ENCODE results near the gene SRC. TPM values are rescaled to one million over a fixed set of nuclear protein-coding genes. Genes with fewer than 3 reads are reported as not detected.
A peak's percentile ranks its signal among the peaks of the same experiment; 100 is the strongest.

Gene SRC
- total RNA-seq, 1 donor from 2014 or later: 128 TPM

- TF ChIP-seq CTCF (IDR thresholded peaks at IDR 0.05; ENCODE audit: unreplicated experiment): no peak
- Mint-ChIP-seq H3K9me3 (ENCODE audit: low read depth) (no peaks in the 10 kb centered on the region), H3K4me1 (ENCODE audit: low read depth) (peaks cover 11% of the 10 kb centered on the region), H3K36me3 (ENCODE audit: insufficient read depth) (peaks cover 20% of the 10 kb centered on the region), H3K27me3 (no peaks in the 10 kb centered on the region), H3K4me3 (ENCODE audit: low read depth) (no peak overlapping the region), H3K27ac (no peak overlapping the region)
- no peak for DNase-seq (ENCODE audit: low spot score, unreplicated experiment)
These were observed 7.4 kb downstream of the SRC start for GRCh38 chr20:37353285-37353849.

GRCh38 chr20:37354210-37355195 lies 8.6 kb downstream of the SRC start:
- H3K36me3 Mint-ChIP-seq (ENCODE audit: insufficient read depth): peaks cover 14% of the 10 kb centered on the region
- H3K27me3 Mint-ChIP-seq: no peaks in the 10 kb centered on the region
- TF ChIP-seq CTCF (IDR thresholded peaks at IDR 0.05; ENCODE audit: unreplicated experiment): no peak
- DNase-seq (ENCODE audit: low spot score, unreplicated experiment): no peak
- no peaks in the 10 kb centered on the region for H3K9me3 Mint-ChIP-seq (ENCODE audit: low read depth)
- H3K4me3 Mint-ChIP-seq (ENCODE audit: low read depth): no peak overlapping the region
- H3K27ac Mint-ChIP-seq: peak overlapping the region; percentile 81
- peaks cover 4% of the 10 kb centered on the region for H3K4me1 Mint-ChIP-seq (ENCODE audit: low read depth)

GRCh38 chr20:37355252-37356180 lies 9.6 kb downstream of the SRC start:
- Mint-ChIP-seq H3K27ac (peak overlapping the region; percentile 49), H3K36me3 (ENCODE audit: insufficient read depth) (peaks cover 13% of the 10 kb centered on the region), H3K9me3 (ENCODE audit: low read depth) (no peaks in the 10 kb centered on the region), H3K4me1 (ENCODE audit: low read depth) (peaks cover 4% of the 10 kb centered on the region), H3K27me3 (no peaks in the 10 kb centered on the region), H3K4me3 (ENCODE audit: low read depth) (no peak overlapping the region)
- no peak for DNase-seq (ENCODE audit: low spot score, unreplicated experiment)
- no peak for TF ChIP-seq CTCF (IDR thresholded peaks at IDR 0.05; ENCODE audit: unreplicated experiment)

GRCh38 chr20:37356387-37356786 lies 10.4 kb downstream of the SRC start:
- Mint-ChIP-seq H3K27ac (peak overlapping the region; percentile 47), H3K4me1 (ENCODE audit: low read depth) (peaks cover 4% of the 10 kb centered on the region), H3K27me3 (no peaks in the 10 kb centered on the region), H3K36me3 (ENCODE audit: insufficient read depth) (peaks cover 13% of the 10 kb centered on the region), H3K4me3 (ENCODE audit: low read depth) (no peak overlapping the region), H3K9me3 (ENCODE audit: low read depth) (no peaks in the 10 kb centered on the region)
- DNase-seq (ENCODE audit: low spot score, unreplicated experiment): no peak
- no peak for TF ChIP-seq CTCF (IDR thresholded peaks at IDR 0.05; ENCODE audit: unreplicated experiment)

GRCh38 chr20:37356961-37357371 lies 11.0 kb downstream of the SRC start:
- no peak for TF ChIP-seq CTCF (IDR thresholded peaks at IDR 0.05; ENCODE audit: unreplicated experiment)
- DNase-seq (ENCODE audit: low spot score, unreplicated experiment): no peak
- no peaks in the 10 kb centered on the region for H3K9me3 Mint-ChIP-seq (ENCODE audit: low read depth)
- H3K4me1 Mint-ChIP-seq (ENCODE audit: low read depth): peaks cover 4% of the 10 kb centered on the region
- peaks cover 9% of the 10 kb centered on the region for H3K36me3 Mint-ChIP-seq (ENCODE audit: insufficient read depth)
- no peak overlapping the region for H3K4me3 Mint-ChIP-seq (ENCODE audit: low read depth)
- H3K27ac Mint-ChIP-seq: no peak overlapping the region
- H3K27me3 Mint-ChIP-seq: no peaks in the 10 kb centered on the region
